HUES48 (cell line): ENCODE measurements around the gene PLXNA1.

Experiments
- H3K27ac ChIP-seq: one replicate; pipeline ENCODE4 v1.7.0; 2013; ENCODE audit warnings: low read depth, low read length, inconsistent platforms
- H3K27me3 ChIP-seq: 2 replicates; pipeline ENCODE4 v1.6.1; 2013; ENCODE audit warnings: mild to moderate bottlenecking, low read length; ENCODE audit not compliant: control insufficient read depth, insufficient read depth
- H3K36me3 ChIP-seq: 2 replicates; pipeline ENCODE4 v1.6.1; 2013; ENCODE audit warnings: low read length; ENCODE audit not compliant: control insufficient read depth, insufficient read depth
- H3K4me1 ChIP-seq: 2 replicates; pipeline ENCODE4 v1.6.1; 2013; ENCODE audit warnings: mild to moderate bottlenecking, low read length; ENCODE audit not compliant: control insufficient read depth, insufficient read depth
- H3K4me3 ChIP-seq: 2 replicates; pipeline ENCODE4 v1.5.1; 2013; ENCODE audit warnings: mild to moderate bottlenecking, low read depth, low read length
- H3K9ac ChIP-seq: 2 replicates; pipeline ENCODE4 v1.6.1; 2013; ENCODE audit warnings: mild to moderate bottlenecking, low read depth, low read length, moderate library complexity
- H3K9me3 ChIP-seq: 2 replicates; pipeline ENCODE4 v1.6.1; 2013; ENCODE audit warnings: low read length; ENCODE audit not compliant: control insufficient read depth, insufficient read depth

The PLXNA1 gene

DNA sequence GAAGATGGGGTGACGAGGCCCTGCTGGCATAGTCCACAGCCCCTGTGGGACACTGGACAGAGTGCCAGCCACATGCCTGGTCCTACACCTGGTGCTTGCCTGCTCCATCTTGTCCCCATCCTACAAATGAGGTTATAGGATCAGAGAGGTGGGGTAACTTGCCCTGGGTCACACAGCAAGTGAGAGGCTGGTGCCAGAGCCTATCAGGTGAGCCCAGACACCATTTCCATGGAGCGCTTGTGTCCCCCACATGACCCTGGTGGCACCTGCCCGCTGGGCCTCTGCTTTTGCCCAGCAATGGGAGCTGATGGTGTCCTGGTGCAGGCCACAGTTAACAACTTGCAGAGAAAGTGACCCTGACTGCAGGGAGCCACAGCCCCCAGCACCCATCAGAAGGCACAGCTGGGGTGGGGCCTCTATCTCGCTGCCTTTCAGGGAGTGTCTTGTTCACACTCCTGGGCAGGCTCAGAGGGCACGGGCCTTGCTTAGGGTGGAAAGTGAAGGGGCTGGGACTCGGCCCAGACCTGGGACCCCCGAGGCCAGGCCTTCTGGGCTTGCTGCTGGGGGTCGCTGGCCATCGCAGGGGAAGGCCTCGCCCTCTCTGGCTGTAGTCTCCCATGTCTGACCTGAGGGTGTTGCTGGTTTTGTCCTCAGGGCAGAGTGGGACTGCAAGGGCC is 7.2 kb downstream of the PLXNA1 start:
- Histone ChIP-seq H3K36me3 (peaks cover 32% of the 10 kb centered on the region), H3K27me3 (no peaks in the 10 kb centered on the region), H3K4me1 (no peaks in the 10 kb centered on the region), H3K27ac (no peak overlapping the region), H3K9ac (no peak overlapping the region), H3K4me3 (no peak overlapping the region), H3K9me3 (no peaks in the 10 kb centered on the region)

DNA sequence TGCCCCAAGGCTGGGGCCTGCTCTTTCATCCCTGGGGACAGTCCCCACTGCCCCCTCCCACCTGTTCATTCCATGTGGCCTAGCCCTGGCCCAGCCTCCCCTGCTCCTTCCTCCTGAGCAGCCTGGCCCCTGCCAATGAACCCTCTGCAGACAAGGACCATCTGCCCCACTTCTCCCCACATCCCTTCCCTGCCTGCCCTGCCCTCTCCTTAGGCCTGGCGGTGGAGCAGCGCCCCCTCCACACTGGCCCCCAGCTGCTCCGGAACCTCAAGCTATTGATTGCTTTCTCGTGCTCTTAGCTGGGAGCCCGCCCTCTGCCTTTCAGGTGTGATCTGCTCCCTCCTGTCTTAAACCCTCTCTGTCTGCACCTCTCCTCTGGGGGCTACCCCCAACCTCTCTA is 8.0 kb downstream of the PLXNA1 start:
- Histone ChIP-seq H3K4me1 (no peaks in the 10 kb centered on the region), H3K36me3 (peaks cover 35% of the 10 kb centered on the region), H3K27ac (no peak overlapping the region)

DNA sequence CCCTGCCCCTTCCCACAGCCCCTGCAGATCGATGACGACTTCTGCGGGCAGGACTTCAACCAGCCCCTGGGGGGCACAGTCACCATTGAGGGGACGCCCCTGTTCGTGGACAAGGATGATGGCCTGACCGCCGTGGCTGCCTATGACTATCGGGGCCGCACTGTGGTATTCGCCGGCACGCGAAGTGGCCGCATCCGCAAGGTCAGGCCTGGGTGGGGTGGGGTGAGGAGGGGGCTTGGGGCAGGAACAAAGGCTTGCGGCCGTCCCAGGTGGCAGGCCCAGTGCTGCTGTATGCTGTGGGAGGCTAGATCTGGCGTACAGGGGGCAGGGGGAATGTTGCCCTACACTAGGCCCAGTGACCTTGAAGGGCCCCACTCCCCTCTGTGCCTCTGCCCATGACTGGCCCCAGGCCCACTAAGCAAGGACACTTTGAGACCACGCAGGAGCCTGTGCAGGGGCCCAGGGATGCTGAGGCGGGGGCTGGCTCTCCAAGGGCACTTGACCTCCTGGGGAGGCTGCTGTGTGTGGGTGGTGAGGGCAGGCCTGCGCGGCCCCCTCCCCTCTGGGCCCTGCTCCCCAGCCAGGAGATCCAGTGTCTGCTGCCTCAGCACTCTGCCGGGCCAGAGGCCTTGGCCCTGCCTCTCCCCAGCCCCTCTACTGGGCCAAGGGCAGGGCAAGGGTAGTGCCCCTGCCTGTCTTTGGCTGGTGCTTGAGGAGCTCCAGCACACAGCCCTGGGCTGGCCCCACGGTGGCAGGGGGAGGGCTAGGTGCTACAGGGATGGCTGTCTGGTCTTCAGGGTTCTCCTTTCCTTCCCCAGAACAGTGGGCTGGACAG is 8.7 kb downstream of the PLXNA1 start:
- no peak overlapping the region for H3K4me3 ChIP-seq
- H3K9me3 ChIP-seq = no peaks in the 10 kb centered on the region
- H3K4me1 ChIP-seq = no peaks in the 10 kb centered on the region
- H3K27ac ChIP-seq = no peak overlapping the region
- no peak overlapping the region for H3K9ac ChIP-seq
- H3K36me3 ChIP-seq = peaks cover 36% of the 10 kb centered on the region
- no peaks in the 10 kb centered on the region for H3K27me3 ChIP-seq

More for the DNA sequence above, 8.0 kb downstream of the PLXNA1 start:
- H3K27me3 ChIP-seq = no peaks in the 10 kb centered on the region
- H3K9ac ChIP-seq = no peak overlapping the region
- no peak overlapping the region for H3K4me3 ChIP-seq
- H3K9me3 ChIP-seq = no peaks in the 10 kb centered on the region

DNA sequence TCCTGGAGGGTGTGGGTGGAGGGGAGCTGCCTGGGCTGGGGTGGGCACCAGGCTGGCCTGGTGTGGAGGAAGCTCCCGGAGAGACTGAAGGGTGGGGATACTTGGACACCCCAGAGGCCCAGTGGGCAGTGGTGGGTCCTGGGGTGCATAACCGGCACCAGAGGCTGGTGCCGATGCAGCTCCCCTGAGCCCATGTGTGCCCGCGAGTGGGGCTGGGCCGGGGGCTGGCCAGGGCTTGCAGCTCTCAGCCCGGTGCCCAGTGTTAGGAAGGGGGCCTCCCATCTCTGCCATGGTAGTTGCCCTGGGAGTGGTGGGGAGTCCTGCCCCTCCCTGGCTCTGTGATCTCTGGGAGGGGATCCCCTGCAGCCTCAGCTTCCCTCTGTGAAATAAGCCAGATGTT is 9.3 kb downstream of the PLXNA1 start:
- peaks cover 42% of the 10 kb centered on the region for H3K36me3 ChIP-seq
- H3K9me3 ChIP-seq = no peaks in the 10 kb centered on the region
- no peaks in the 10 kb centered on the region for H3K27me3 ChIP-seq
- H3K27ac ChIP-seq = no peak overlapping the region
- H3K9ac ChIP-seq = no peak overlapping the region
- no peaks in the 10 kb centered on the region for H3K4me1 ChIP-seq
- H3K4me3 ChIP-seq = no peak overlapping the region

DNA sequence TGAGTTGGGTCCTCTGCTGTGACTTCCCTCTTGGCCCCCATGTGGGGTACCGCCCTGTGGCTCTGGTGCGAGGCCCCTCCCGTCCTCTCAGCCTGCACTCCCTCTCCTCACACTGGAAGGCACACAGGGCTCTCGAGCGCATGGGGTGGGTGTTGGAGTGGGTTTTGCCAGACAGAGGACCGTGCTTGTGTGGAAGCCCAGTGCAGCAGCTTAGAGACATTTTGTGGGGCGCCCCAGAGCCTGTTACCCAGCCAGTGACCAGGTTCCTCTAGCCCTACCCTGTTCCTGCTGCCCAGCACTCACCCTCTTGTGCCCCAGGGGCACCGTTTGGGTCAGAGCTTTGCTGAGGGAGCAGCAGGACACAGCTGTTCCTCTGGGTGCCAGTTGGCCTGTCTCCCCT is 9.9 kb downstream of the PLXNA1 start:
- Histone ChIP-seq H3K9me3 (no peaks in the 10 kb centered on the region), H3K4me1 (no peaks in the 10 kb centered on the region), H3K4me3 (no peak overlapping the region), H3K36me3 (peaks cover 45% of the 10 kb centered on the region), H3K27me3 (no peaks in the 10 kb centered on the region), H3K9ac (no peak overlapping the region), H3K27ac (no peak overlapping the region)

DNA sequence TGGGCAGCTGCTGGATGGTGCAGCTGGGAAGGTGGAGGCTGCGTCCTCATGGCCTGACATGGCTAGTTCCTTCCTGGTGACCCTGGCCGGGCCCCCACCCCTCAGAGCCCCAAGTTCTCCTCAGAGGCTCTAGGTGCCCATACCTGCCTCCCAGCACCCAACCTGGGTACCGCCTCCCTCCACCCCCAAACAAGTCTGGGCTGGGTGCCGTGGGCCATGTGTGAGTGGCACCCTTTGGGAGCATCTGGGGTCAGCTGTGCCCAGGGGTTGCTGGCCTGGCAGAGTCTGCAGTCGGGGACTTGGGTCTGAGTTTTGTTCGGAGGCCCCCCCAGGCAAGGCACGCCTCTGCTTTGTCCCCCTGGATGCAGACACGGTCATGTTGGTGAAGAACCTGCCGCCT is 10.5 kb downstream of the PLXNA1 start:
- H3K36me3 ChIP-seq = peaks cover 48% of the 10 kb centered on the region
- no peak overlapping the region for H3K9ac ChIP-seq
- no peaks in the 10 kb centered on the region for H3K9me3 ChIP-seq
- H3K27me3 ChIP-seq = no peaks in the 10 kb centered on the region
- H3K4me3 ChIP-seq = no peak overlapping the region
- no peak overlapping the region for H3K27ac ChIP-seq
- H3K4me1 ChIP-seq = no peaks in the 10 kb centered on the region

DNA sequence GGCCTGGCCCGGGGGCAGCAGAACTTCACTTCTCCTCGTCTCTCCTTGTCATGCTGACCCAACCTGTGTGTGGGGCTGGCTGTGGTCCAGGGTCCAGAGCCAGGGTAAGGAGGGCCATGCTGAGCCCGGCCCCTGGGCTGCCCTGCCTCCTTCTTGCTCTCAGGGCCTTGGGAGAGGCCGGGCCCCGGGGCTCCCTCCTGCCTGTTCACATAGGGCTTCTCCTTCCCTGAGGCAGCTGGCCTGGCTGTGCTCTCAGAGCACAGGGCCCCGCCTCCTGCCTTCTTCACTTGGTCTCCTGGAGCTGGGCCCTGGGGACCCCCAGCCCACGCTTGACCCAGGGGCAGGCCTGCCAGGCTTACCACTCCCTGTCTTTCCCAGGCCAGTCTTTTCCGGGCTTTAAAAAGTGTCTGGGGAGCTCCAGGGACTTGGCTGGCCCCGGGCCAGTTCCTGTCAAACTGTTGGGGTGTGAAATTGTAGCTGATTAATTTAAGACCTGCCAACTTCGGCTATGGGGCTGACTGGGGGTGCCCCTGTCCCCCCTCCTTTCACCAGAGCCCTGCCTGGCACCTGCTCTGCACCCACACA is 11.8 kb downstream of the PLXNA1 start:
- H3K9ac ChIP-seq = no peak overlapping the region
- no peaks in the 10 kb centered on the region for H3K9me3 ChIP-seq
- H3K27me3 ChIP-seq = no peaks in the 10 kb centered on the region
- no peak overlapping the region for H3K27ac ChIP-seq
- peaks cover 37% of the 10 kb centered on the region for H3K36me3 ChIP-seq
- no peaks in the 10 kb centered on the region for H3K4me1 ChIP-seq
- no peak overlapping the region for H3K4me3 ChIP-seq

DNA sequence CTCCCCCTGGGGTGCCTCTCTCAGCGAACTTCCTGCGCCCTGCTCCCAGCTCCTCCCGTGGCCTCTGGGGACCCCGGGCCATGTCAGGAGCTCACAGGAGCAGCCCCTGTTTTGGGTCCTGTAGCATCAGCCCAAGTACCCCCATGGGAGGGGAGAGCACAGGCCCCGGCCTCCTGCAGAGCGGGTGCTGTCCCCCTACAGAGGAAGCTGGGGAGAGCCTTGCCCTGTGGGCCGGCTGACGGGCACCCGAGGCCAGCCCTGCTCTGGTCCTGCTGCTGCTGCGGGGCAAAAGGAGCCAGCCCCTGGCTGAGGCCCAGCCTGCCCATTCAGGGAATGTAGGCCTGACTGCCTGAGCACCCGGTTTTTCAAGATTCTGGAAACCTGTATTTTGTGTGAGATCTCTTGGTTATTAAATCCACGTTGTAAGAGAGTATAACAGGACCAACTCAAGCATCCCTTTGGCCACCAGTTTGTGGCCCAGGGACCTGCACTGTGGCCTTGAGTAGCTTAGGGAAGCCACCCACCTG is 12.4 kb downstream of the PLXNA1 start:
- H3K27me3 ChIP-seq = no peaks in the 10 kb centered on the region
- H3K27ac ChIP-seq = no peak overlapping the region
- H3K9me3 ChIP-seq = no peaks in the 10 kb centered on the region
- H3K36me3 ChIP-seq = peaks cover 32% of the 10 kb centered on the region
- H3K9ac ChIP-seq = no peak overlapping the region
- H3K4me3 ChIP-seq = no peak overlapping the region
- H3K4me1 ChIP-seq = no peaks in the 10 kb centered on the region

DNA sequence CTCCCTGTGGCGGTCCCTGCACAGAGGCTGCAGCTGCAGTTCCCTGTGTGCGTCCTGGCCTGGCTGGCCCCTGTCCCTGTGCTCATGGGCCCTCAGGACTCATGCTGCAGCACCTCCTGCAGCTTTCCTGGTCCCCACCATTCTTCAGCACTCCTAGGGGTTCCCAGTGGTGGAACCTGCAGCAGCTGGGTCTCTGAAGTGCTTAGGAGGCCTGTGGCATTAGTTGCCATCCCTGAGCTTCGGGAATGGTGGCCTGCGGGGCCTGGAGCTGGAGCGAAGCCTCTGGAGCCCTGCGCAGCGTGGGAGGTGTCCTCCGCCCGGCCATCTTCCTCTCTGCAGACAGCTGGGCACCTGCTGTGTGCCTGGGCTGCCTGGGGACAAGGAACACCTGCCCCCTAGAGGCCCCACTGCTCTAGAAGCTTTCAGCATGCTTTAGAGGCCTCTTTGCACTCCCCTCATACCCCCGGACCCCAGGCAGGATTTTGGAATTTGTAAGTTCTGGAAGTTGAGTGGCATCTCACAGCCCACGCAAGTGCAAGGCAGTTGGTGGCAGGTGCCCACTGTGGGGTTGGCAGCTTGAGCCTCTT is 13.1 kb downstream of the PLXNA1 start:
- Histone ChIP-seq H3K9me3 (no peaks in the 10 kb centered on the region), H3K27ac (no peak overlapping the region), H3K4me3 (no peak overlapping the region), H3K9ac (no peak overlapping the region), H3K4me1 (no peaks in the 10 kb centered on the region), H3K27me3 (no peaks in the 10 kb centered on the region), H3K36me3 (peaks cover 25% of the 10 kb centered on the region)

DNA sequence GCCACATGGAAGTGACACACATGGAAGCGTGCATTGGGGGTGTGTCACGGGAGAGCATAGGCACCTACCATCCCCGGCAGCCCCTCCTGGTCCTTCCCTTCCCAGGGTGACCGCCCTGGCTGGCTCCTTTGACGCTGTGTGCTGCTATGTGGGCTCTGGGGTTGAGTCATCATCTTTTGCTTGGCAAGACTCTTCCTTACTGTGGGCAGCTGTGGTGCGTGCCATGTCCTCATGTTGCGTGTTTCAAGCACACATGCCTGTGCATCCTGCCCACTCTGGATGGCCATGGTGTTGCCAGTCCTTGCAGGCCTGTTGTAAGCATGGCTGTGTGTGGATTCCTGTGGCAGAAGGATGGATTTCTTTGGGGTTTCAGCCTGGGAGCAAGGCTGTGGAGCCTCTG is 14.0 kb downstream of the PLXNA1 start:
- Histone ChIP-seq H3K4me3 (no peak overlapping the region), H3K27me3 (no peaks in the 10 kb centered on the region), H3K9me3 (no peaks in the 10 kb centered on the region), H3K4me1 (peaks cover 6% of the 10 kb centered on the region), H3K27ac (no peak overlapping the region), H3K9ac (no peak overlapping the region), H3K36me3 (peaks cover 17% of the 10 kb centered on the region; the same call in 1 of the 2 replicates)
